Spleen (tissue), 7 donors: ENCODE results near the gene TMEM30A.

Source experiments
- POLR2AphosphoS5 ChIP-seq, 3 donors: sonication (generic); formaldehyde crosslinking; IDR thresholded peaks; one replicate each; pipeline ENCODE4 v1.5.1; 2017; ENCODE audit warnings: antibody characterized with exemption in 3 of 3
- TF ChIP-seq, protein P1 (sequence below), 11 experiments: fragments of 200-600 bp in 7 of 11; fragments of 450-650 bp in 4 of 11; sonication (generic) in 4 of 11; IDR thresholded peaks in 8 of 11; conservative IDR thresholded peaks in 3 of 11; 1 replicate in 7 of 11; 2 replicates in 4 of 11; pipeline versions ENCODE4 v1.4.0 to v1.8.0; 2016 to 2021; ENCODE audit warnings: antibody characterized with exemption in 11 of 11, inconsistent platforms in 4 of 11, mild to moderate bottlenecking in 1 of 11
- donor health status: DM: no; HTN: no; CAD: no; lungs with moderate emphysema.
- donor health status: DM: no; HTN: no; CAD: no.
- donor health status: DM: no; HTN: no; CAD: no.

DNA sequence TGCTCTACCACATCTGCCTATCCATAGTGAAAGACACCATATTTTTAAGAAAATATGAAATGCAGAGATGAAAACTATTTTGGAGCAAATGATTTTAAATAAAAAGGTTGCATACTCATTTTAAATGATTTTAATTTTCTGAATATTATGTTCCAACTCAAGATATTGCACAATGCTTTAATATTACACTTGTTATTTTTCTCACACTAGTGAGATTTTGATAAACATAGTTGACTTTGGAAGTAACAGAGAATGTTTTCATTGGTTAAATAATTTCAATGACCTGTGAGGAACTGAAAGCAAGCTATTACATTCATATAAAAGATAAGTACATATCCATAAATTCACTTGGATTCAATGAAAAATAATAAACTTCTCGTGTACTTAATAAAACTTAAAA, 7.2 kb upstream of the TMEM30A start:
- TF ChIP-seq, protein P1, sequence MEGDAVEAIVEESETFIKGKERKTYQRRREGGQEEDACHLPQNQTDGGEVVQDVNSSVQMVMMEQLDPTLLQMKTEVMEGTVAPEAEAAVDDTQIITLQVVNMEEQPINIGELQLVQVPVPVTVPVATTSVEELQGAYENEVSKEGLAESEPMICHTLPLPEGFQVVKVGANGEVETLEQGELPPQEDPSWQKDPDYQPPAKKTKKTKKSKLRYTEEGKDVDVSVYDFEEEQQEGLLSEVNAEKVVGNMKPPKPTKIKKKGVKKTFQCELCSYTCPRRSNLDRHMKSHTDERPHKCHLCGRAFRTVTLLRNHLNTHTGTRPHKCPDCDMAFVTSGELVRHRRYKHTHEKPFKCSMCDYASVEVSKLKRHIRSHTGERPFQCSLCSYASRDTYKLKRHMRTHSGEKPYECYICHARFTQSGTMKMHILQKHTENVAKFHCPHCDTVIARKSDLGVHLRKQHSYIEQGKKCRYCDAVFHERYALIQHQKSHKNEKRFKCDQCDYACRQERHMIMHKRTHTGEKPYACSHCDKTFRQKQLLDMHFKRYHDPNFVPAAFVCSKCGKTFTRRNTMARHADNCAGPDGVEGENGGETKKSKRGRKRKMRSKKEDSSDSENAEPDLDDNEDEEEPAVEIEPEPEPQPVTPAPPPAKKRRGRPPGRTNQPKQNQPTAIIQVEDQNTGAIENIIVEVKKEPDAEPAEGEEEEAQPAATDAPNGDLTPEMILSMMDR (IDR thresholded peaks at IDR 0.05 in 8 of 11, conservative IDR thresholded peaks at IDR 0.05 in 3 of 11) = no peak
- TF ChIP-seq POLR2AphosphoS5 (IDR thresholded peaks at IDR 0.05) = no peak
